Measurements from ENCODE around the gene WIPF3. TPM values are rescaled to one million over a fixed set of nuclear protein-coding genes. Genes with fewer than 3 reads are reported as not detected.

WIPF3 gene
- total RNA-seq, 2 donors from 2014 or later, result 3.0 to 85.9 TPM

GRCh38 chr7:29879609-29880008 lies 73.3 kb downstream of the WIPF3 start:
- 74% methylated on average over 2 of the region's 2 CpGs for WGBS

GRCh38 chr7:29881724-29882123 lies 75.4 kb downstream of the WIPF3 start:
- TF ChIP-seq POLR2AphosphoS5 (IDR thresholded peaks at IDR 0.05) (no peak), POLR2A (IDR thresholded peaks at IDR 0.05) (no peak), CTCF (IDR thresholded peaks at IDR 0.05) (no peak)
- Histone ChIP-seq H3K27me3 (replicated peaks; ENCODE audit: insufficient read depth) (peaks cover 3% of the 10 kb centered on the region), H3K4me3 (no peak overlapping the region), H3K27ac (no peak overlapping the region), H3K9me3 (no peaks in the 10 kb centered on the region), H3K4me1 (replicated peaks) (no peaks in the 10 kb centered on the region), H3K36me3 (no peaks in the 10 kb centered on the region)
- DNase-seq (ENCODE audit: low spot score), result no peak
- intact Hi-C loops (cut with DNase I), result no loop called here
- WGBS, result 81% methylated on average over 7 of the region's 7 CpGs

More at GRCh38 chr7:29879609-29880008, 73.3 kb downstream of the WIPF3 start:
- TF ChIP-seq POLR2AphosphoS5 (IDR thresholded peaks at IDR 0.05) (no peak), CTCF (IDR thresholded peaks at IDR 0.05) (no peak), POLR2A (IDR thresholded peaks at IDR 0.05) (no peak)
- Histone ChIP-seq H3K9me3 (no peaks in the 10 kb centered on the region), H3K27me3 (replicated peaks; ENCODE audit: insufficient read depth) (peaks cover 3% of the 10 kb centered on the region), H3K4me1 (replicated peaks) (no peaks in the 10 kb centered on the region), H3K27ac (no peak overlapping the region), H3K4me3 (no peak overlapping the region), H3K36me3 (no peaks in the 10 kb centered on the region)
- intact Hi-C loops (cut with DNase I), result loop anchor here (5.0 kb wide), 2 partner anchors 43 to 183 kb away; no protein-coding TSS in a partner anchor
- no peak for DNase-seq (ENCODE audit: low spot score)

GRCh38 chr7:29882481-29882880 lies 76.2 kb downstream of the WIPF3 start:
- DNase-seq (ENCODE audit: low spot score), result no peak
- no peaks in the 10 kb centered on the region for H3K4me1 ChIP-seq (replicated peaks)
- no peak for TF ChIP-seq CTCF (IDR thresholded peaks at IDR 0.05)
- TF ChIP-seq POLR2A (IDR thresholded peaks at IDR 0.05), result no peak
- TF ChIP-seq POLR2AphosphoS5 (IDR thresholded peaks at IDR 0.05), result no peak
- H3K4me3 ChIP-seq, result no peak overlapping the region
- H3K9me3 ChIP-seq, result no peaks in the 10 kb centered on the region
- intact Hi-C loops (cut with DNase I), result no loop called here
- no peaks in the 10 kb centered on the region for H3K36me3 ChIP-seq
- peaks cover 3% of the 10 kb centered on the region for H3K27me3 ChIP-seq (replicated peaks; ENCODE audit: insufficient read depth)
- H3K27ac ChIP-seq, result no peak overlapping the region
- WGBS, result 93% methylated on average over 1 of the region's 1 CpG

GRCh38 chr7:29883462-29884398 lies 77.4 kb downstream of the WIPF3 start:
- Histone ChIP-seq H3K27ac (peak overlapping the region; percentile 50 to 57), H3K4me1 (replicated peaks) (no peaks in the 10 kb centered on the region), H3K27me3 (replicated peaks; ENCODE audit: insufficient read depth) (peaks cover under 1% of the 10 kb centered on the region), H3K4me3 (peak overlapping the region; percentile 41 to 48), H3K36me3 (no peaks in the 10 kb centered on the region), H3K9me3 (no peaks in the 10 kb centered on the region)
- DNase-seq (ENCODE audit: low spot score), result peak; percentile 36
- 13% methylated on average over 31 of the region's 46 CpGs for WGBS
- intact Hi-C loops (cut with DNase I), result no loop called here
- TF ChIP-seq POLR2AphosphoS5 (IDR thresholded peaks at IDR 0.05) (no peak), POLR2A (IDR thresholded peaks at IDR 0.05) (no peak), CTCF (IDR thresholded peaks at IDR 0.05) (no peak)
